ENCODE data around the gene AGAP4.
"Not testable (repeated sequence)": the region's sequence is repeated elsewhere in the genome, so short reads cannot be mapped to it uniquely, and the experiment has no call there.

DNA sequence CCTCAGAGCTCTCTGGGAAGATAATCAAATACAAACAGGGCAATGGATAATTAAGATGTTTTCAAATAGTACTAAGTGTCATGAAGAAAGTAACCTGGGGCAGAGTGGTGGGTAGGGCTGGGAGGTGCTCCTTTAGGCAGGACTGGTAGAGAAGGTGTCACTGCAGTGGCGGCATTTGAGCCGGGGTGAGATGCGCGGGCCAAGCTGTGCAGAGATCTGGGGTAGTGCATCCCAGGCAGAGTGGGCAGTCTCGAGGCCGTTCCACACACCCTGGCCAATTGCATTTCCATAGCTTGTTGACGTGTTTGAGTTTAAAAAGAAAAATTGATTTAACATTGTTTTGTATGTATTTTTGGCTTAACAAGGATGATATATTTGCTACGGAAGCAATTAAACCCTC lies 57.3 kb downstream of the AGAP4 start:
- TF ChIP-seq, protein P1, sequence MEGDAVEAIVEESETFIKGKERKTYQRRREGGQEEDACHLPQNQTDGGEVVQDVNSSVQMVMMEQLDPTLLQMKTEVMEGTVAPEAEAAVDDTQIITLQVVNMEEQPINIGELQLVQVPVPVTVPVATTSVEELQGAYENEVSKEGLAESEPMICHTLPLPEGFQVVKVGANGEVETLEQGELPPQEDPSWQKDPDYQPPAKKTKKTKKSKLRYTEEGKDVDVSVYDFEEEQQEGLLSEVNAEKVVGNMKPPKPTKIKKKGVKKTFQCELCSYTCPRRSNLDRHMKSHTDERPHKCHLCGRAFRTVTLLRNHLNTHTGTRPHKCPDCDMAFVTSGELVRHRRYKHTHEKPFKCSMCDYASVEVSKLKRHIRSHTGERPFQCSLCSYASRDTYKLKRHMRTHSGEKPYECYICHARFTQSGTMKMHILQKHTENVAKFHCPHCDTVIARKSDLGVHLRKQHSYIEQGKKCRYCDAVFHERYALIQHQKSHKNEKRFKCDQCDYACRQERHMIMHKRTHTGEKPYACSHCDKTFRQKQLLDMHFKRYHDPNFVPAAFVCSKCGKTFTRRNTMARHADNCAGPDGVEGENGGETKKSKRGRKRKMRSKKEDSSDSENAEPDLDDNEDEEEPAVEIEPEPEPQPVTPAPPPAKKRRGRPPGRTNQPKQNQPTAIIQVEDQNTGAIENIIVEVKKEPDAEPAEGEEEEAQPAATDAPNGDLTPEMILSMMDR (conservative IDR thresholded peaks at IDR 0.05), result not testable (repeated sequence)
- TF ChIP-seq ZFX (IDR thresholded peaks at IDR 0.05), result not testable (repeated sequence)
